Upper lobe of left lung (tissue), 6 donors: ENCODE data around the gene CXCR5. TPM values are rescaled to one million over a fixed set of nuclear protein-coding genes. Genes with fewer than 3 reads are reported as not detected.

Source experiments
- ATAC-seq, 2 donors: fragments of 200-7000 bp; cut with Tn5 transposase; one replicate each; pipeline ENCODE4 v1.9.1; 2022; ENCODE audit warnings: mild to moderate bottlenecking in 2 of 2, moderate library complexity in 2 of 2; ENCODE audit not compliant: low FRiP score in 2 of 2
- DNase-seq, 2 donors: peaks; one replicate each; pipeline ENCODE4 v3.0.0-alpha.2; 2019 to 2020
- H3K27ac ChIP-seq, 4 donors: fragments of 200-600 bp; sonication (generic); one replicate each; pipeline ENCODE4 v1.5.1; 2016 to 2019
- H3K27me3 ChIP-seq, 4 donors: fragments of 200-600 bp; sonication (generic); one replicate each; pipeline ENCODE4 v1.5.1; 2017 to 2019
- H3K36me3 ChIP-seq, 4 donors: fragments of 200-600 bp; sonication (generic); one replicate each; pipeline ENCODE4 v1.5.1; 2016 to 2019
- H3K4me1 ChIP-seq, 4 donors: fragments of 200-600 bp; sonication (generic); one replicate each; pipeline ENCODE4 v1.5.1; 2018 to 2019
- H3K4me3 ChIP-seq, 4 donors: fragments of 200-600 bp; sonication (generic); one replicate each; pipeline ENCODE4 v1.5.1; 2017 to 2019; ENCODE audit warnings: mild to moderate bottlenecking in 2 of 4, moderate library complexity in 1 of 4
- H3K9me3 ChIP-seq, 4 donors: fragments of 200-600 bp; sonication (generic); one replicate each; pipeline ENCODE4 v1.5.1; 2018 to 2019
- CTCF ChIP-seq, 6 experiments: fragments of 450-650 bp in 4 of 6; fragments of 200-600 bp in 2 of 6; sonication (generic) in 2 of 6; IDR thresholded peaks; one replicate each; pipeline ENCODE4 v1.5.1; 2016 to 2019; ENCODE audit warnings: antibody characterized with exemption in 6 of 6
- EP300 ChIP-seq, 4 donors: sonication (generic); formaldehyde crosslinking; IDR thresholded peaks; one replicate each; pipeline ENCODE4 v1.5.1; 2017; ENCODE audit warnings: antibody characterized with exemption in 4 of 4, control low read depth in 2 of 4
- POLR2A ChIP-seq, 4 donors: fragments of 450-650 bp; IDR thresholded peaks; one replicate each; pipeline ENCODE4 v1.5.1; 2016 to 2017; ENCODE audit warnings: antibody characterized with exemption in 4 of 4, mild to moderate bottlenecking in 2 of 4
- POLR2AphosphoS5 ChIP-seq, 2 donors: sonication (generic); formaldehyde crosslinking; IDR thresholded peaks; one replicate each; pipeline ENCODE4 v1.5.1; 2017; ENCODE audit warnings: antibody characterized with exemption in 2 of 2
- WGBS, 2 donors: methylation state at CpG; one replicate each; pipeline ENCODE4 v1.1.5; 2017 to 2018; 5-methylcytosine and 5-hydroxymethylcytosine counted together
- total RNA-seq, 6 donors: library from RNA; depleted of rRNA in 4 of 6; stranded (reverse); fragments of >200 nt in 4 of 6; gene quantifications; one replicate each; pipeline versions ENCODE4 v1.1.0 to v1.2.1, GENCODE V29; 2016 to 2021
- donor health status: DM: no; HTN: no; CAD: no; lungs with moderate emphysema.
- donor health status: DM: no; HTN: yes; CAD: no; lungs with severe emphysema.

The CXCR5 gene
- total RNA-seq, 6 donors from 2014 or later: under 0.01 to 0.17 (median 0.16) TPM; not detected in 2

GRCh38 chr11:118885831-118886565 is 2.3 kb downstream of the CXCR5 start:
- H3K27me3 ChIP-seq: no peaks in the 10 kb centered on the region
- H3K4me3 ChIP-seq: no peak overlapping the region
- no peaks in the 10 kb centered on the region for H3K9me3 ChIP-seq
- H3K36me3 ChIP-seq: no peaks in the 10 kb centered on the region
- no peak overlapping the region for H3K27ac ChIP-seq
- ATAC-seq (no peak), DNase-seq (no peak)
- TF ChIP-seq CTCF (IDR thresholded peaks at IDR 0.05): no peak
- TF ChIP-seq EP300 (IDR thresholded peaks at IDR 0.05): no peak
- TF ChIP-seq POLR2AphosphoS5 (IDR thresholded peaks at IDR 0.05): no peak
- no peak for TF ChIP-seq POLR2A (IDR thresholded peaks at IDR 0.05)
- H3K4me1 ChIP-seq: peaks cover 0 to 17% (median 2%) of the 10 kb centered on the region in 4 donors
- 65 to 69% methylated on average over 12 of the region's 12 CpGs for WGBS, 2 donors

- no peak overlapping the region for H3K27ac ChIP-seq
- H3K36me3 ChIP-seq: no peaks in the 10 kb centered on the region
- no peak overlapping the region for H3K4me3 ChIP-seq
- no peak for DNase-seq
- WGBS, 2 donors: 78 to 100% methylated on average over 2 to 8 of the region's 8 CpGs
- no peaks in the 10 kb centered on the region for H3K9me3 ChIP-seq
- H3K4me1 ChIP-seq: peaks cover 0 to 17% (median 2%) of the 10 kb centered on the region in 4 donors
- no peak for ATAC-seq
- H3K27me3 ChIP-seq: no peaks in the 10 kb centered on the region
- TF ChIP-seq POLR2AphosphoS5 (IDR thresholded peaks at IDR 0.05) (no peak), CTCF (IDR thresholded peaks at IDR 0.05) (no peak), POLR2A (IDR thresholded peaks at IDR 0.05) (no peak)
Measured at GRCh38 chr11:118886681-118887111, 3.0 kb downstream of the CXCR5 start.

- Histone ChIP-seq H3K27ac (peak overlapping the region in 2 of 4 donors; percentile 12 to 33), H3K27me3 (no peaks in the 10 kb centered on the region), H3K4me3 (no peak overlapping the region), H3K36me3 (no peaks in the 10 kb centered on the region), H3K4me1 (peaks cover 0 to 17% (median 4%) of the 10 kb centered on the region in 4 donors), H3K9me3 (no peaks in the 10 kb centered on the region)
- no peak for DNase-seq
- TF ChIP-seq POLR2A (IDR thresholded peaks at IDR 0.05) (no peak), EP300 (IDR thresholded peaks at IDR 0.05) (no peak), CTCF (IDR thresholded peaks at IDR 0.05) (no peak), POLR2AphosphoS5 (IDR thresholded peaks at IDR 0.05) (no peak)
- 76 to 81% methylated on average over 5 of the region's 5 CpGs for WGBS, 2 donors
- ATAC-seq: no peak
Measured at GRCh38 chr11:118887206-118887605, 3.5 kb downstream of the CXCR5 start.

- Histone ChIP-seq H3K36me3 (no peaks in the 10 kb centered on the region), H3K9me3 (no peaks in the 10 kb centered on the region), H3K4me3 (no peak overlapping the region), H3K27me3 (no peaks in the 10 kb centered on the region), H3K27ac (peak overlapping the region in 1 of 4 donors; percentile 30), H3K4me1 (peaks cover 5 to 17% (median 12%) of the 10 kb centered on the region in 4 donors)
- no peak for TF ChIP-seq POLR2AphosphoS5 (IDR thresholded peaks at IDR 0.05)
- no peak for TF ChIP-seq CTCF (IDR thresholded peaks at IDR 0.05)
- no peak for TF ChIP-seq POLR2A (IDR thresholded peaks at IDR 0.05)
- no peak for TF ChIP-seq EP300 (IDR thresholded peaks at IDR 0.05)
- WGBS, 2 donors: 84 to 89% methylated on average over 5 of the region's 5 CpGs
- DNase-seq (no peak), ATAC-seq (no peak)
Measured at GRCh38 chr11:118888398-118888797, 4.7 kb downstream of the CXCR5 start.

GRCh38 chr11:118889797-118890196 is 6.1 kb downstream of the CXCR5 start:
- Histone ChIP-seq H3K4me3 (no peak overlapping the region), H3K27ac (no peak overlapping the region), H3K36me3 (no peaks in the 10 kb centered on the region), H3K4me1 (peaks cover 5 to 17% (median 12%) of the 10 kb centered on the region in 4 donors), H3K27me3 (no peaks in the 10 kb centered on the region), H3K9me3 (no peaks in the 10 kb centered on the region)
- TF ChIP-seq CTCF (IDR thresholded peaks at IDR 0.05) (no peak), POLR2A (IDR thresholded peaks at IDR 0.05) (no peak), POLR2AphosphoS5 (IDR thresholded peaks at IDR 0.05) (no peak), EP300 (IDR thresholded peaks at IDR 0.05) (no peak)
- DNase-seq: peak; percentile 44 to 57
- WGBS, 2 donors: 63 to 83% methylated on average over 1 to 5 of the region's 5 CpGs
- peak; percentile 73 to 92 for ATAC-seq
